Progenitor cell of endocrine pancreas (in vitro differentiated cells): ENCODE results near the gene CBLL2. TPM values are rescaled to one million over a fixed set of nuclear protein-coding genes. Genes with fewer than 3 reads are reported as not detected.

Experiments
- DNase-seq: peaks from one replicate; pipeline ENCODE4 v3.0.0; 2021; ENCODE audit warnings: low spot score; ENCODE audit not compliant: unreplicated experiment
- H3K27ac Mint-ChIP-seq: 2 replicates; pipeline ENCODE4 v1.8.0; 2021; ENCODE audit warnings: mild to moderate bottlenecking, moderate library complexity, mixed read lengths
- H3K27me3 Mint-ChIP-seq: 2 replicates; pipeline ENCODE4 v1.8.0; 2021; ENCODE audit warnings: mixed read lengths
- H3K36me3 Mint-ChIP-seq: 2 replicates; pipeline ENCODE4 v1.8.0; 2022; ENCODE audit warnings: mixed read lengths; ENCODE audit not compliant: insufficient read depth
- H3K4me1 Mint-ChIP-seq: 2 replicates; pipeline ENCODE4 v1.8.0; 2021; ENCODE audit warnings: low read depth, mixed read lengths
- H3K4me3 Mint-ChIP-seq: 2 replicates; pipeline ENCODE4 v1.8.0; 2021; ENCODE audit warnings: low read depth, mild to moderate bottlenecking, moderate library complexity, mixed read lengths
- H3K9me3 Mint-ChIP-seq: 2 replicates; pipeline ENCODE4 v1.8.0; 2021; ENCODE audit warnings: low read depth, mixed read lengths
- total RNA-seq: library from RNA; stranded (reverse); gene quantifications from 2 replicates; pipeline ENCODE4 v1.2.1, GENCODE V29; 2021
- TF ChIP-seq, protein P1 (sequence below): fragments of 200-600 bp; sonication (generic); IDR thresholded peaks from one replicate; pipeline ENCODE4 v1.5.0; 2021; ENCODE audit warnings: antibody characterized with exemption, mild to moderate bottlenecking; ENCODE audit not compliant: unreplicated experiment

The CBLL2 gene
- total RNA-seq, 1 donor from 2014 or later: not detected

DNA sequence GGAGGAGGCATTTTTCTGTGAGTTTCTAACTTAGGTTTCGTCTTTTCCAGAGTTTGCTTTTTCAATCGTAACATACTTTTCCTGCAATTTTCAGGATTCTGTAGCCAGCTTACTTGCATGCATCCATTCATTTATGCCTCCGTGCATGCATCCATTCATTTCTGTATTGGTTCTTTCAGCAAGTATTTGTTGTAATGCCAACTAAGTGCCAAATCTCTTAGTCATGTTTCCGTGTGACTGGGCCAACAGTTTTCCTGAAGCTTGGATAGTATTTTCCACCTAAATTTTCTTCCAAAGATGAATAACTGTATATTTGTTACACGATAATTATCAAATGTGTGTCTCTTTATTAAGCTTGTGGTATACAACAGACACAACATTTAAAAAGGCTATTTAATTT is 41.5 kb downstream of the CBLL2 start:
- no peak overlapping the region for H3K4me3 Mint-ChIP-seq
- peaks cover 3% of the 10 kb centered on the region for H3K9me3 Mint-ChIP-seq
- DNase-seq: no peak
- no peaks in the 10 kb centered on the region for H3K36me3 Mint-ChIP-seq
- H3K4me1 Mint-ChIP-seq: no peaks in the 10 kb centered on the region
- H3K27me3 Mint-ChIP-seq: no peaks in the 10 kb centered on the region
- H3K27ac Mint-ChIP-seq: no peak overlapping the region
- TF ChIP-seq, protein P1, sequence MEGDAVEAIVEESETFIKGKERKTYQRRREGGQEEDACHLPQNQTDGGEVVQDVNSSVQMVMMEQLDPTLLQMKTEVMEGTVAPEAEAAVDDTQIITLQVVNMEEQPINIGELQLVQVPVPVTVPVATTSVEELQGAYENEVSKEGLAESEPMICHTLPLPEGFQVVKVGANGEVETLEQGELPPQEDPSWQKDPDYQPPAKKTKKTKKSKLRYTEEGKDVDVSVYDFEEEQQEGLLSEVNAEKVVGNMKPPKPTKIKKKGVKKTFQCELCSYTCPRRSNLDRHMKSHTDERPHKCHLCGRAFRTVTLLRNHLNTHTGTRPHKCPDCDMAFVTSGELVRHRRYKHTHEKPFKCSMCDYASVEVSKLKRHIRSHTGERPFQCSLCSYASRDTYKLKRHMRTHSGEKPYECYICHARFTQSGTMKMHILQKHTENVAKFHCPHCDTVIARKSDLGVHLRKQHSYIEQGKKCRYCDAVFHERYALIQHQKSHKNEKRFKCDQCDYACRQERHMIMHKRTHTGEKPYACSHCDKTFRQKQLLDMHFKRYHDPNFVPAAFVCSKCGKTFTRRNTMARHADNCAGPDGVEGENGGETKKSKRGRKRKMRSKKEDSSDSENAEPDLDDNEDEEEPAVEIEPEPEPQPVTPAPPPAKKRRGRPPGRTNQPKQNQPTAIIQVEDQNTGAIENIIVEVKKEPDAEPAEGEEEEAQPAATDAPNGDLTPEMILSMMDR: no peak

DNA sequence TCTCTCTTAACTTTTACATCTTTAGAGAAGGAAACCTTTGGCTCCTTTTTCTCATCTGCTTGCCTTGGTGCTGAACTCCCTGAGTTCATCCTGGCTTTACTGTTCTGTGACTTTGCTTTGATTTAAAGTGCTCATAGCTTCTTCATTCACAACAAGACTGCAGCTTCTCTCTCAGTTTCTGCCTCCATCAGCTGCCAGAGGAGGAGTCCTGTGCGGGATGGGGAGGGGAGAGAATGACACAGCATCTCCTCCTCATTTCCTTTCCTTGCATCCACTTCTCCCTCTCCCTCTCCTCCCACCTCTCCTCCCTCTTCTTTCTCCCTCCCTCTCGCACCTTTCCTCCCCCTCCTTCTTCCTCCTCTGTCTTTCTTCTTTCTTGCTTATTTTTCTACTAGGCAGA is 42.0 kb downstream of the CBLL2 start:
- H3K4me3 Mint-ChIP-seq: no peak overlapping the region
- H3K4me1 Mint-ChIP-seq: no peaks in the 10 kb centered on the region
- H3K36me3 Mint-ChIP-seq: no peaks in the 10 kb centered on the region
- TF ChIP-seq, protein P1: no peak
- peaks cover 3% of the 10 kb centered on the region for H3K9me3 Mint-ChIP-seq
- no peaks in the 10 kb centered on the region for H3K27me3 Mint-ChIP-seq
- H3K27ac Mint-ChIP-seq: no peak overlapping the region
- no peak for DNase-seq

DNA sequence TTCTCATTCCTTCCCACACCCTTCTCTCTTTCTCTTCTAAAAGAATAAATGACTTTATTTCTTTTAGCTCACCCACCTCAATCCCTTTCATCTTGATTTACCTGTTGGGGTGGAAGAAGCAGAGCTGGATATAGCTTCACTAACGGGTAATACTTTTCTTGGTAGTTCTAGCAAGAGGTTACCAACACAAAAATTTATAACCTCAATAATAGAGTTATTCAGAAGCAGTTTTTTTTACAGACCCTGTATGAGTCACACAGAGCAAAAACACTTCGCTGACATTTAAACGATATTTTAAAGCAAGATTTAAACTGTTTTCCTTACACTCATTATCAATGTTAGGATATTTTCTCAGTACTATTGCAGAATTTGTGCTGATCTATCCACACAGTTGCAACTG is 42.4 kb downstream of the CBLL2 start:
- Mint-ChIP-seq H3K4me1 (peaks cover under 1% of the 10 kb centered on the region), H3K9me3 (peaks cover 3% of the 10 kb centered on the region), H3K27me3 (no peaks in the 10 kb centered on the region), H3K36me3 (no peaks in the 10 kb centered on the region), H3K27ac (no peak overlapping the region), H3K4me3 (no peak overlapping the region)
- DNase-seq: no peak
- TF ChIP-seq, protein P1: no peak

DNA sequence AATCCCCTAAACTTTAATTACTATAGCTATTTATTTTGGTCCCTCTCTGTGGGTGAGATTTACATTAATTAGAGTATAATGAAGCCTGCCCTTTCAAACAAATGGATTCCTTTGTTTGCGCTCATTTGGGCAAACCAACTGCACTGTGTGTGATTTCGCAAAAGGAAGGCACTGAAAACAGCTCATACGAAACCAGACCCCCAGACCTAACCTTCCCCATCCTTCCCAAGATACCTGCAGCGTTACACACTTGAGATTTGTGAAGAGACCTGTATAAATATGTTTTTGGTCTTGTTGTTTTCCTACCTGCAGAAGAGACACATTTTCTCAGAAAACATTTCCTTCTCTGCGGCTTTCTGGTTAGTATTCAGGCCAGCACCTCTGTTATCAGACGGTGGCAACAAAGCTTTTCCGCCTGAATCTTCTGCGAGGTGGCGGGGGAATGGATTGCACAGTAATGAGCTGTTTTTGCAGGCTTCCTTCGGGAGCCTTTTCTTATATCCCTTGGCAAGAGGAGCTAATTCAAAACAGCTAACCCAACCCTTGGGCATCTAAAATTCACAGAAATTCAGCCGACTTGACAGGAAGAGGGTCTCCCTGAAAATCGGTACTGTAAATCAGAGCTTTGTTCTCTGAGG is 47.6 kb downstream of the CBLL2 start:
- no peak for DNase-seq
- no peaks in the 10 kb centered on the region for H3K36me3 Mint-ChIP-seq
- peak overlapping the region; percentile 2 for H3K27ac Mint-ChIP-seq
- H3K9me3 Mint-ChIP-seq: no peaks in the 10 kb centered on the region
- TF ChIP-seq, protein P1: no peak
- H3K27me3 Mint-ChIP-seq: peaks cover 3% of the 10 kb centered on the region
- peaks cover 4% of the 10 kb centered on the region for H3K4me1 Mint-ChIP-seq
- H3K4me3 Mint-ChIP-seq: no peak overlapping the region

DNA sequence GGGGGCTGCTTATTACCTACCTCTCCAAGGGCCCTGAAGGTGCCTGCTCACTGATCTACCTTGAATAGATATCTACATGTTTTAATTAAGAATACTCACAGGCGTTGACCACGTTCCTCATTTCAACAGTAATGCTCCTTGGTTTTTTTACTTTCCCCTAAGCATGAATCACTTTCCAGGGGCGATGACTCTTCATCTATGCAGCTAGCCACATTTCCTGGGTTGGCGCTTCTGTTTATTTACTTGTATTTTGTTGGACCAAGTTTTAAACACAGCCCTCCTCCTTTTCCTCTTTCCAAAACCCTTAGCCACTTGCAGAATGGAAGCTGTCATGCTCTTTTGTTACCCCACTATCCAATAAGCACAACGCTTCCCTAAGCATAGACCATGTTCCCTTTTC is 50.8 kb downstream of the CBLL2 start:
- TF ChIP-seq, protein P1: no peak
- no peak for DNase-seq
- H3K4me1 Mint-ChIP-seq: peaks cover 4% of the 10 kb centered on the region
- H3K4me3 Mint-ChIP-seq: no peak overlapping the region
- no peaks in the 10 kb centered on the region for H3K36me3 Mint-ChIP-seq
- no peaks in the 10 kb centered on the region for H3K9me3 Mint-ChIP-seq
- H3K27ac Mint-ChIP-seq: no peak overlapping the region
- peaks cover 3% of the 10 kb centered on the region for H3K27me3 Mint-ChIP-seq

Other genes starting within 250 kb of the CBLL2 start
- gene PHEX, start 240.6 kb upstream of the CBLL2 start, total RNA-seq: 0.48 and 0.71 TPM in 2 replicates